RWPE1 (cell line): ENCODE data around the gene ZGPAT.

Experiments
- CTCF ChIA-PET: fragments of 350-600 bp; sonication (Branson Sonifier 250); formaldehyde crosslinking; extraction: SDS; loops from one replicate; lab custom pipeline; 2021; lab: Yijun Ruan, JAX
- POLR2A ChIA-PET: fragments of 400-600 bp; formaldehyde crosslinking; extraction: SDS; loops from one replicate; lab custom pipeline; 2020; ENCODE audit warnings: antibody characterized with exemption; ENCODE audit not compliant: low non-redundant PET; lab: Yijun Ruan, JAX
- DNase-seq: peaks from one replicate; pipeline ENCODE4 v3.0.0; 2012; ENCODE audit warnings: low spot score
- H3K27ac ChIP-seq: fragments of 450-650 bp; 2 replicates; pipeline ENCODE4 v1.5.1; 2017
- TF ChIP-seq, protein P1 (sequence below): fragments of 450-650 bp; conservative IDR thresholded peaks from 2 replicates; pipeline ENCODE4 v1.5.1; 2017; ENCODE audit warnings: low read depth, mild to moderate bottlenecking

The ZGPAT gene

DNA sequence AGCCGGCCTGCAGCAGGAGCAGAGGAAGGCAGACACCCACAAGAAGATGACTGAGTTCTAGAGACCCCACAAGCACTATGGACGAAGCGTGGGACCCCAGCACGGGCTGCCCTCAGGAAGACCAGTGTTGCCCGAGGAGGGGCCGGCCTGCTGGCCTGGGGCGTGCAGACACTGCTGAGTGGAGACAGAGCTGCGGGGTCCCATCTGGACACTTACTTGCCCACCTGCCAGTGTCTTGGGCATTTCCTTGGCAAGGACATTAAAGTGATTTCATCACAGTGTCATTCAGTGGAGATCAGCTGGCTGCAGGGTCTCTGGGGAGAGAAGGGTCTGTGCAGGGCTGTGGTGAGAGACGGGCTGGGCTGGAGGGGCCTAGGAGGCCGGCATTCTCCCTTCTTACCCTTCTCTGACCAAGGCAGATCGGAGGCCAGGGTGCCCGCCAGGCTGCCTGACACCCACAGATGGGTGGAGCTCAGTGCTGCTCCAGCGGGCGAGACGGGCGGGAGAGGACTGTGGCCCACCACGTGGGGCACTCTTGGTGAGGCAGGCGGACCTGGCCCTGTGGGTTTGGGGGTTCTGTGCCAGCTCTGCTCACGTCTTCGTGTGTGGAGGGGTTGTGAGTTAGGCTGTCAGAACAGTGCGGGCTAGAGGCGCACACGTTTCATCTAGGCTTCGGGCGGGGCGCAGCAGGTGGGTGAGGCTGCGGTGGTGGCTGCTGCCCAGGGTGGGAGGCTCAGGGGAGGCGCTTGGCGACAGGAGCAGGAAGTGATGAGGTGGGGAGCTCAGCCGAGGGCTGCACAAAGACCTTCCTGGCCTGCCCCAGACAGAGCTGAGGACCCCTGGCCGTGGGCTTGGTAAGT is 28.2 kb downstream of the ZGPAT start, which contains the start of gene LIME1:
Gene LIME1, plus strand, starts transcription at position 806 of the 860 bp plus-strand sequence. CDS start 886 bp downstream, outside the sequence.
- POLR2A ChIA-PET: no interaction called here
- H3K27ac ChIP-seq: peak within 1 kb of the TSS; percentile 99
- CTCF ChIA-PET: interaction anchor here (0.5 to 1.6 kb wide), 6 partner anchors 8 to 244 kb away, joined by 3 to 4 read pairs (median 3); no protein-coding TSS in a partner anchor
- DNase-seq: no peak
- TF ChIP-seq, protein P1, sequence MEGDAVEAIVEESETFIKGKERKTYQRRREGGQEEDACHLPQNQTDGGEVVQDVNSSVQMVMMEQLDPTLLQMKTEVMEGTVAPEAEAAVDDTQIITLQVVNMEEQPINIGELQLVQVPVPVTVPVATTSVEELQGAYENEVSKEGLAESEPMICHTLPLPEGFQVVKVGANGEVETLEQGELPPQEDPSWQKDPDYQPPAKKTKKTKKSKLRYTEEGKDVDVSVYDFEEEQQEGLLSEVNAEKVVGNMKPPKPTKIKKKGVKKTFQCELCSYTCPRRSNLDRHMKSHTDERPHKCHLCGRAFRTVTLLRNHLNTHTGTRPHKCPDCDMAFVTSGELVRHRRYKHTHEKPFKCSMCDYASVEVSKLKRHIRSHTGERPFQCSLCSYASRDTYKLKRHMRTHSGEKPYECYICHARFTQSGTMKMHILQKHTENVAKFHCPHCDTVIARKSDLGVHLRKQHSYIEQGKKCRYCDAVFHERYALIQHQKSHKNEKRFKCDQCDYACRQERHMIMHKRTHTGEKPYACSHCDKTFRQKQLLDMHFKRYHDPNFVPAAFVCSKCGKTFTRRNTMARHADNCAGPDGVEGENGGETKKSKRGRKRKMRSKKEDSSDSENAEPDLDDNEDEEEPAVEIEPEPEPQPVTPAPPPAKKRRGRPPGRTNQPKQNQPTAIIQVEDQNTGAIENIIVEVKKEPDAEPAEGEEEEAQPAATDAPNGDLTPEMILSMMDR: no peak

GRCh38 chr20:63736893-63737694 is 29.3 kb downstream of the ZGPAT start:
- TF ChIP-seq, protein P1: no peak
- DNase-seq: no peak
- H3K27ac ChIP-seq: peak overlapping the region; percentile 99
- CTCF ChIA-PET: interaction anchor here (0.5 to 2.0 kb wide), 9 partner anchors 9 to 216 kb away, joined by 3 to 8 read pairs (median 4); partner anchors contain the start of genes ARFRP1 and ZGPAT
- POLR2A ChIA-PET: no interaction called here

DNA sequence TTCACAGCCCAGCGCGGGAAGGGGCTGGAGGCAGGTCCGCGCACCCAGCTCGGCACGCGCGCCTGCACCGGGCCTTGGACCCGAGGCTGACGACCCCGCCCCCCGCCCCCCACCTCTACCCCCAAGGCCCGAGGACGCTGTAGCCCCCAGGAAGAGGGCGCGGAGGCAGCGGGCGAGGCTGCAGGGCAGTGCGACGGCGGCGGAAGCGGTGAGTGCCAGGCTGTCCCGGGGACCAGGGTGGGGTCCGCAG is 29.8 kb downstream of the ZGPAT start:
- DNase-seq: no peak
- H3K27ac ChIP-seq: peak overlapping the region; percentile 99
- TF ChIP-seq, protein P1: no peak
- ChIA-PET CTCF (interaction anchor here (0.6 to 2.0 kb wide), 4 partner anchors 14 to 215 kb away, joined by 4 to 8 read pairs (median 4); partner anchors contain the start of genes ARFRP1 and ZGPAT), POLR2A (no interaction called here)

GRCh38 chr20:63737945-63738686 is 30.3 kb downstream of the ZGPAT start:
- DNase-seq: no peak
- H3K27ac ChIP-seq: peak overlapping the region; percentile 99

GRCh38 chr20:63738687-63739129 is 30.9 kb downstream of the ZGPAT start:
- POLR2A ChIA-PET: interaction anchor here (0.6 kb wide), 1 partner anchor 11 kb away, joined by 10 read pairs; no protein-coding TSS in a partner anchor
- TF ChIP-seq, protein P1: no peak
- peak overlapping the region; percentile 99 for H3K27ac ChIP-seq
- no peak for DNase-seq
- CTCF ChIA-PET: interaction anchor here (0.9 to 2.0 kb wide), 2 partner anchors 32 to 48 kb away, joined by 4 to 8 read pairs; partner anchors contain the start of genes ARFRP1 and ZGPAT

More at GRCh38 chr20:63737945-63738686, 30.3 kb downstream of the ZGPAT start:
- TF ChIP-seq, protein P1: no peak
- ChIA-PET POLR2A (no interaction called here), CTCF (interaction anchor here (0.6 to 2.0 kb wide), 3 partner anchors 15 to 48 kb away, joined by 4 to 8 read pairs (median 5); partner anchors contain the start of genes ARFRP1 and ZGPAT)
